Vagina (tissue), 2 donors: ENCODE measurements around the gene SLC12A2.

ENCODE experiments used
- CTCF ChIP-seq, 3 experiments: fragments of 450-650 bp in 2 of 3; fragments of 200-600 bp in 1 of 3; sonication (generic) in 1 of 3; IDR thresholded peaks; one replicate each; pipeline ENCODE4 v1.5.1; 2017 to 2019; ENCODE audit warnings: antibody characterized with exemption in 3 of 3, mild to moderate bottlenecking in 2 of 3, moderate library complexity in 2 of 3
- POLR2AphosphoS5 ChIP-seq, 2 donors: sonication (generic); formaldehyde crosslinking; IDR thresholded peaks; one replicate each; pipeline ENCODE4 v1.9.0; 2017; ENCODE audit warnings: antibody characterized with exemption in 2 of 2, mild to moderate bottlenecking in 2 of 2, low read depth in 1 of 2; ENCODE audit not compliant: insufficient read depth in 1 of 2

- TF ChIP-seq CTCF (IDR thresholded peaks at IDR 0.05) (no peak), POLR2AphosphoS5 (IDR thresholded peaks at IDR 0.05; ENCODE audit: insufficient read depth in 1 of 2, low read depth in 1 of 2) (no peak)
These were observed 28.4 kb downstream of the SLC12A2 start for GRCh38 chr5:128111818-128112448.
